Liver (tissue), 9 donors: ENCODE data around the gene PHEX. TPM values are rescaled to one million over a fixed set of nuclear protein-coding genes. Genes with fewer than 3 reads are reported as not detected.

Source experiments
- DNase-seq: peaks from one replicate; pipeline ENCODE4 v3.0.0-alpha.2; 2017; ENCODE audit warnings: low spot score
- H3K27ac ChIP-seq, 2 donors: one replicate each; pipeline ENCODE4 v1.7.0; 2013; ENCODE audit warnings: inconsistent platforms in 2 of 2, low read length in 2 of 2, control low read depth in 1 of 2, low read depth in 1 of 2, mild to moderate bottlenecking in 1 of 2
- H3K27me3 ChIP-seq, 4 donors: one replicate each; pipeline versions ENCODE4 v1.6.1 to v1.7.0; 2013; ENCODE audit warnings: low read length in 3 of 4, inconsistent platforms in 1 of 4, mild to moderate bottlenecking in 1 of 4, moderate library complexity in 1 of 4; ENCODE audit not compliant: control insufficient read depth in 4 of 4, insufficient read depth in 4 of 4
- H3K36me3 ChIP-seq, 4 donors: one replicate each; pipeline versions ENCODE4 v1.6.1 to v1.7.0; 2013; ENCODE audit warnings: low read length in 3 of 4, mild to moderate bottlenecking in 3 of 4, low read depth in 1 of 4, moderate library complexity in 1 of 4; ENCODE audit not compliant: control insufficient read depth in 4 of 4, insufficient read depth in 3 of 4
- H3K4me1 ChIP-seq, 4 donors: one replicate each; pipeline versions ENCODE4 v1.6.1 to v1.7.0; 2013; ENCODE audit warnings: low read length in 3 of 4, mild to moderate bottlenecking in 3 of 4, moderate library complexity in 1 of 4; ENCODE audit not compliant: control insufficient read depth in 4 of 4, insufficient read depth in 4 of 4
- H3K4me3 ChIP-seq, 3 donors: one replicate each; pipeline versions ENCODE4 v1.6.1 to v1.7.0; 2013; ENCODE audit warnings: low read length in 3 of 3, control low read depth in 1 of 3, low read depth in 1 of 3, mild to moderate bottlenecking in 1 of 3
- H3K9ac ChIP-seq, 2 donors: one replicate each; pipeline ENCODE4 v1.7.0; 2013; ENCODE audit warnings: low read length in 2 of 2, mild to moderate bottlenecking in 2 of 2, moderate library complexity in 2 of 2, control low read depth in 1 of 2, low read depth in 1 of 2
- H3K9me3 ChIP-seq, 4 donors: one replicate each; pipeline versions ENCODE4 v1.6.1 to v1.7.0; 2013; ENCODE audit warnings: low read length in 3 of 4; ENCODE audit not compliant: control insufficient read depth in 4 of 4
- CTCF ChIP-seq: fragments of 150-350 bp; IDR thresholded peaks from 2 replicates; pipeline ENCODE4 v1.5.1; 2017; ENCODE audit warnings: improper control_type of control experiment, low read depth, low read length; ENCODE audit not compliant: missing input control
- EGR1 ChIP-seq, 2 donors: IDR thresholded peaks; 2 replicates each; pipeline ENCODE4 v1.6.1; 2016 to 2018; ENCODE audit warnings: antibody characterized with exemption in 2 of 2, low read depth in 2 of 2
- FOXA1 ChIP-seq: IDR thresholded peaks from 2 replicates; pipeline ENCODE4 v1.6.1; 2016; ENCODE audit warnings: antibody characterized with exemption
- FOXA2 ChIP-seq: IDR thresholded peaks from 2 replicates; pipeline ENCODE4 v1.6.1; 2016; ENCODE audit warnings: antibody characterized with exemption
- GABPA ChIP-seq, 2 donors: IDR thresholded peaks in 1 of 2; conservative IDR thresholded peaks in 1 of 2; 2 replicates each; pipeline ENCODE4 v1.6.1; 2016; ENCODE audit warnings: antibody characterized with exemption in 2 of 2, mild to moderate bottlenecking in 1 of 2, moderate library complexity in 1 of 2
- HNF4G ChIP-seq: IDR thresholded peaks from 2 replicates; pipeline ENCODE4 v1.6.1; 2016; ENCODE audit warnings: antibody characterized with exemption
- JUND ChIP-seq, 2 donors: IDR thresholded peaks; 2 replicates each; pipeline ENCODE4 v1.6.1; 2016; ENCODE audit warnings: antibody characterized with exemption in 2 of 2
- MAX ChIP-seq: IDR thresholded peaks from 2 replicates; pipeline ENCODE4 v1.6.1; 2016; ENCODE audit warnings: antibody characterized with exemption
- NR2F2 ChIP-seq: IDR thresholded peaks from 2 replicates; pipeline ENCODE4 v1.6.1; 2016; ENCODE audit warnings: antibody characterized with exemption
- RAD21 ChIP-seq, 2 donors: IDR thresholded peaks; 2 replicates each; pipeline ENCODE4 v1.6.1; 2016; ENCODE audit warnings: antibody characterized with exemption in 2 of 2, mild to moderate bottlenecking in 2 of 2
- REST ChIP-seq: IDR thresholded peaks from 2 replicates; pipeline ENCODE4 v1.6.1; 2016; ENCODE audit warnings: antibody characterized with exemption, mild to moderate bottlenecking
- SP1 ChIP-seq: IDR thresholded peaks from 2 replicates; pipeline ENCODE4 v1.6.1; 2018; ENCODE audit warnings: antibody characterized with exemption, mild to moderate bottlenecking
- TAF1 ChIP-seq: conservative IDR thresholded peaks from 2 replicates; pipeline ENCODE4 v1.6.1; 2016; ENCODE audit warnings: antibody characterized with exemption, mild to moderate bottlenecking
- YY1 ChIP-seq: IDR thresholded peaks from 2 replicates; pipeline ENCODE4 v1.6.1; 2016; ENCODE audit warnings: antibody characterized with exemption, mild to moderate bottlenecking
- ZBTB33 ChIP-seq: IDR thresholded peaks from 2 replicates; pipeline ENCODE4 v1.6.1; 2016; ENCODE audit warnings: antibody characterized with exemption
- WGBS: extraction: QIAGEN DNeasy Blood & Tissue Kit; methylation state at CpG from one replicate; pipeline ENCODE4 v1.1.7; 2013; 5-methylcytosine and 5-hydroxymethylcytosine counted together
- polyA plus RNA-seq, 2 donors: library from polyadenylated mRNA; stranded (reverse) in 1 of 2; unstranded in 1 of 2; fragments of 200-250 nt in 1 of 2; fragments of >200 nt in 1 of 2; fragmentation: Nextera tagmentation in 1 of 2; extraction: Ambion mirVana in 1 of 2; gene quantifications; one replicate each; pipeline versions ENCODE4 v1.2.1 to v1.2.3, GENCODE V29; 2013 to 2015
- total RNA-seq, 2 donors: library from RNA; depleted of rRNA; stranded (reverse); fragments of >200 nt; gene quantifications; one replicate each; pipeline ENCODE4 v1.2.3, GENCODE V29; 2014
- donor health status: healthy.
- donor health status: healthy.
- donor health status: healthy.
- donor health status: healthy.
- donor health status: healthy.

PHEX gene
- total and polyA plus RNA-seq, 4 donors, result 0.01 to 0.14 (median 0.08) TPM; not detected in 1

- Histone ChIP-seq H3K4me1 (no peaks in the 10 kb centered on the region), H3K27ac (no peak overlapping the region), H3K9me3 (peaks cover 0 to 2% (median 0%) of the 10 kb centered on the region in 4 donors), H3K9ac (no peak overlapping the region), H3K36me3 (no peaks in the 10 kb centered on the region), H3K4me3 (no peak overlapping the region), H3K27me3 (no peaks in the 10 kb centered on the region)
- TF ChIP-seq FOXA2, result no peak
- TF ChIP-seq TAF1, result no peak
- WGBS, result 93% methylated on average over 6 of the region's 6 CpGs
- DNase-seq, result no peak
These were observed 73.1 kb downstream of the PHEX start for GRCh38 chrX:22105231-22105630.

- 94% methylated on average over 2 of the region's 2 CpGs for WGBS
- no peak overlapping the region for H3K9ac ChIP-seq
- H3K9me3 ChIP-seq, result peaks cover 0 to 2% (median 0%) of the 10 kb centered on the region in 4 donors
- no peaks in the 10 kb centered on the region for H3K4me1 ChIP-seq
- DNase-seq, result no peak
- H3K4me3 ChIP-seq, result no peak overlapping the region
- no peaks in the 10 kb centered on the region for H3K36me3 ChIP-seq
- no peak for TF ChIP-seq JUND (IDR thresholded peaks at IDR 0.05)
- TF ChIP-seq TAF1, result no peak
- TF ChIP-seq REST, result no peak
- TF ChIP-seq RAD21 (IDR thresholded peaks at IDR 0.05), result no peak
- TF ChIP-seq NR2F2, result no peak
- TF ChIP-seq CTCF, result no peak
- no peak for TF ChIP-seq YY1
- no peak for TF ChIP-seq FOXA2
- no peak for TF ChIP-seq HNF4G
- TF ChIP-seq SP1, result no peak
- no peaks in the 10 kb centered on the region for H3K27me3 ChIP-seq
- H3K27ac ChIP-seq, result no peak overlapping the region
These were observed 73.8 kb downstream of the PHEX start for GRCh38 chrX:22105971-22106370.

GRCh38 chrX:22109442-22109841 is 77.3 kb downstream of the PHEX start:
- no peak for DNase-seq
- no peak overlapping the region for H3K4me3 ChIP-seq
- H3K9me3 ChIP-seq, result no peaks in the 10 kb centered on the region
- H3K27me3 ChIP-seq, result no peaks in the 10 kb centered on the region
- H3K36me3 ChIP-seq, result no peaks in the 10 kb centered on the region
- H3K27ac ChIP-seq, result no peak overlapping the region
- no peak overlapping the region for H3K9ac ChIP-seq
- H3K4me1 ChIP-seq, result peaks cover 0 to 3% (median 0%) of the 10 kb centered on the region in 4 donors
- 98% methylated on average over 1 of the region's 1 CpG for WGBS
- TF ChIP-seq REST (no peak), FOXA1 (no peak), EGR1 (IDR thresholded peaks at IDR 0.05; ENCODE audit: low read depth in 2 of 2) (no peak), FOXA2 (no peak), YY1 (no peak), SP1 (no peak), RAD21 (IDR thresholded peaks at IDR 0.05) (no peak), NR2F2 (no peak), ZBTB33 (no peak), TAF1 (no peak), JUND (IDR thresholded peaks at IDR 0.05) (no peak), MAX (no peak), GABPA (IDR thresholded peaks at IDR 0.05 in 1 of 2, conservative IDR thresholded peaks at IDR 0.05 in 1 of 2) (no peak)
